Upper lobe of left lung (tissue), 4 donors: ENCODE data around the gene POLR2M.

Experiments
- POLR2AphosphoS5 ChIP-seq, 2 donors: sonication (generic); formaldehyde crosslinking; IDR thresholded peaks; one replicate each; pipeline ENCODE4 v1.5.1; 2017; ENCODE audit warnings: antibody characterized with exemption in 2 of 2
- TF ChIP-seq, protein P1 (sequence below), 6 experiments: fragments of 450-650 bp in 4 of 6; fragments of 200-600 bp in 2 of 6; sonication (generic) in 2 of 6; IDR thresholded peaks; one replicate each; pipeline ENCODE4 v1.5.1; 2016 to 2019; ENCODE audit warnings: antibody characterized with exemption in 6 of 6

DNA sequence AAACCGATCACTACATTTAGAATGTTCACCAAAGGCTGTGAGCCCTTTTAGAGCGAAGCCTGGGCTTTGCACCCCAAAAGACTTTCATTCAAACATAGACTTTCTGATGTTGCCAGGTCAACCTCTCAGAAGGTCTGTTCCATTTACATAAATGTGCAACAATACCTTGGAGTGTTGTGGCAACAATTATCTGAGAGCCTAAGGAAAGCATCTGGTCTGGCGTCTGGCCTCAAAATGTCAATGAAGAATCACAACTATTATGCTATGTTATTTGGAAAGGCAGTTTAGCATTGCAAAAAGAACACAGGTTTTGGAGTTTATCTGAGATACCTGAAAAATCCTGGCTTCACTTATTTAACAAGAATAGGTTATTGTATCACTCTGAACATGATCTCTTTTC lies 50.0 kb downstream of the POLR2M start:
- TF ChIP-seq POLR2AphosphoS5 (IDR thresholded peaks at IDR 0.05) = no peak
- TF ChIP-seq, protein P1, sequence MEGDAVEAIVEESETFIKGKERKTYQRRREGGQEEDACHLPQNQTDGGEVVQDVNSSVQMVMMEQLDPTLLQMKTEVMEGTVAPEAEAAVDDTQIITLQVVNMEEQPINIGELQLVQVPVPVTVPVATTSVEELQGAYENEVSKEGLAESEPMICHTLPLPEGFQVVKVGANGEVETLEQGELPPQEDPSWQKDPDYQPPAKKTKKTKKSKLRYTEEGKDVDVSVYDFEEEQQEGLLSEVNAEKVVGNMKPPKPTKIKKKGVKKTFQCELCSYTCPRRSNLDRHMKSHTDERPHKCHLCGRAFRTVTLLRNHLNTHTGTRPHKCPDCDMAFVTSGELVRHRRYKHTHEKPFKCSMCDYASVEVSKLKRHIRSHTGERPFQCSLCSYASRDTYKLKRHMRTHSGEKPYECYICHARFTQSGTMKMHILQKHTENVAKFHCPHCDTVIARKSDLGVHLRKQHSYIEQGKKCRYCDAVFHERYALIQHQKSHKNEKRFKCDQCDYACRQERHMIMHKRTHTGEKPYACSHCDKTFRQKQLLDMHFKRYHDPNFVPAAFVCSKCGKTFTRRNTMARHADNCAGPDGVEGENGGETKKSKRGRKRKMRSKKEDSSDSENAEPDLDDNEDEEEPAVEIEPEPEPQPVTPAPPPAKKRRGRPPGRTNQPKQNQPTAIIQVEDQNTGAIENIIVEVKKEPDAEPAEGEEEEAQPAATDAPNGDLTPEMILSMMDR (IDR thresholded peaks at IDR 0.05) = no peak
